ENCODE data around the gene SRRD.

SRRD gene

DNA sequence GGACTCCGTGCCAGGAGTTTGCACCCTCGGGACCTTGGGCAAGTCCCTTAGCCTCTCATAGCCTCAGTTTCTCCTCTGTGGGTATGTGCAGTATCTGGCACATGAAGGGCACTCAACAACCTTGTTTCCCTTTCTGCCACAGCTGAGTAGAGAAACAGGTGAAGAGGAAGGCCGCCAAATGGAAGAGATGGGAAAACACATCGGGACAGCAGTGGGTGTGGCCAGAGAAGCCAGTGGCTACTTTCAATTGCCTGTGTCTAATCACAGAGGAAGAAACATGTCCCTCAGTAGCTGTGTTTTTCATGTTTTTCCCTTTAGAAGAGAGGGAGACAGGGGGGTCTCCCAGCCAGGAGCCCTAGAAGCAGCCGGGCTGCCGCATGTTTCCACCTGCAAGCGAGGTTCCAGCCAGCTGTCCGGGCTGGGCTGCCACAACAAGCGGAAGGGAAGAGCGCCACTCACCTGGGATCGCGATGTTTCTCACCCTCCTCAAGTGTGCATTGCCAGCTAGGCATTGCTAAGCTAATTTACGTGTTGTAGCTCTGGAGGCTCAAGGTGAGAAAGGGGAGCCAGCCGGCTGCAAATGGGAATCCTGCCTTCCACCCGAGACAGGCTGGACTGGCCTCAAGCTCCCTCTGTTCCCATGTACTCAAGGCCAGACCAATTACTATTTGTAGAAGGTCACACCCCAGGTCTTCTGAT, 38.0 kb upstream of the SRRD start:
- TF ChIP-seq TAF1 (IDR thresholded peaks at IDR 0.05; ENCODE audit: borderline replicate concordance, low read depth, low read length) (no peak), POLR2AphosphoS5 (IDR thresholded peaks at IDR 0.05; ENCODE audit: low read depth, low read length) (no peak), POLR2A (IDR thresholded peaks at IDR 0.05; ENCODE audit: low read depth, low read length) (no peak)
- FAIRE-seq (no peak), DNase-seq (ENCODE audit: insufficient read length) (no peak)

DNA sequence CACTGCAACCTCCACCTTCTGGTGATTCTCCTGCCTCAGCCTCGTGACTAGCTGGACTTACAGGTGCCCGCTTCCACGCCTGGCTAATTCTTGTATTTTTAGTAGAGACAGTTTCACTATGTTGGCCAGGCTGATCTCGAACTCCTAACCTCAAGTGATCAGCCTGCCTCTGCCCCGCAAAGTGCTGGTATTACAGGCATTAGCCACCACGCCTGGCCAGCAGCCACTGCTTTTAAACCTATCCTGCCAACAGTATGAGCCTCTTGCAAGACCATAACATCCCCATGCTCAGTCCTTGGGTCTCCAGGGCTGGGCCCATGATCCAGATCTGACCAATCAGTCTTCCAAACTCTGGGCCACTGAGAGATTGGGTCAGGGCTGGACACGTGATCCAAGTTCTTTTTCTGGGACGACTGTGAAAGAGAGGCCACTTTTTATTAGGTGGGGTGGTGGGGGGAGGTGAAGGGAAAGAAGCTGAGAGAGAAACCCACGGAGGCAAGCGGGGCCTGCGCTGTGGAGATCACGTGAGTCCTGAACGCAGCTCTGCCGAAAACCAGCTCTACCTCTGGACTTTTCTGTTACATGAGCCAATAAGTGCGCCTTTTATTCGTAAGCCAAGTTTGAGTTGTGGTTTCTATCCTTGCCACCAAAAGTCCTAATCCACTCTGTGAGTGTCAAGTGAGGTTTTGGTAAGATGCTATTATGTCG, 36.7 kb upstream of the SRRD start:
- FAIRE-seq = no peak
- no peak for TF ChIP-seq POLR2A (IDR thresholded peaks at IDR 0.05; ENCODE audit: low read depth, low read length)
- no peak for TF ChIP-seq TAF1 (IDR thresholded peaks at IDR 0.05; ENCODE audit: borderline replicate concordance, low read depth, low read length)
- no peak for TF ChIP-seq POLR2AphosphoS5 (IDR thresholded peaks at IDR 0.05; ENCODE audit: low read depth, low read length)
- no peak for DNase-seq (ENCODE audit: insufficient read length)

DNA sequence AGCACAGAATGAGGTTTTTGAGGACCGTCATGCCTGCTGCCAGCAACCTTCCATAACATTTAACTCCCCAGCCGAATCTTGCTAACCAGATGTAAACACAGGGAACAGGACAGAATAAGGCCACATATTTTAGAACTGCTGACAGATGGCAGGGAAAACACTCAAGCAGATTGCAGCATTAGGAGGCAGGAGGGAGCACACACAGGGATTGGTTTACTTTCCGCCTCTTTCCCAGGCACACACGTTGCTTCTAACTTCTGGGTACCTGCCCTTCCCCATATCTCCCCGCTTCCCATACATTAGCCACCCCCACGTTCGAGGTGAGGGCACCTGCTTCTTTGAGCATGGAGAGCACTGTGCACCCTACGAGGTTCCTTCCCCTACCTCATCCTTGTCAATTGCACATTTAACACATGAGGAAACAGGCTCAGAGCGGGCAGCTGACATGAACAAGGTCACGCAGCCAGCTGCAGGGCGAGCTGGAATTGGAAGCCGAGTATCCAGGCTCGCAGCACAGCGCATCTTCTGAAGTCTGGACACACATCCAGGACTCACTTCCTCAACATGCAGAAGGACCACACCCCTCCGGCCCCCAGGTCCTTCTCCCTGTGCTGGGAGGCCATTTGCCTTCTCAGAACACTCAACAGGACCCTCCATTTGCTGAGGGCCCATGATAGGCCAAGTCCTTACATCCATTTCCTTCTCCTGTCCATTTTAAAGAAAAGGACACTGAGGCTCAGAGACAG, 35.9 kb upstream of the SRRD start:
- no peak for TF ChIP-seq TAF1 (IDR thresholded peaks at IDR 0.05; ENCODE audit: borderline replicate concordance, low read depth, low read length)
- TF ChIP-seq POLR2AphosphoS5 (IDR thresholded peaks at IDR 0.05; ENCODE audit: low read depth, low read length) = no peak
- no peak for TF ChIP-seq POLR2A (IDR thresholded peaks at IDR 0.05; ENCODE audit: low read depth, low read length)
- FAIRE-seq (no peak), DNase-seq (ENCODE audit: insufficient read length) (no peak)

DNA sequence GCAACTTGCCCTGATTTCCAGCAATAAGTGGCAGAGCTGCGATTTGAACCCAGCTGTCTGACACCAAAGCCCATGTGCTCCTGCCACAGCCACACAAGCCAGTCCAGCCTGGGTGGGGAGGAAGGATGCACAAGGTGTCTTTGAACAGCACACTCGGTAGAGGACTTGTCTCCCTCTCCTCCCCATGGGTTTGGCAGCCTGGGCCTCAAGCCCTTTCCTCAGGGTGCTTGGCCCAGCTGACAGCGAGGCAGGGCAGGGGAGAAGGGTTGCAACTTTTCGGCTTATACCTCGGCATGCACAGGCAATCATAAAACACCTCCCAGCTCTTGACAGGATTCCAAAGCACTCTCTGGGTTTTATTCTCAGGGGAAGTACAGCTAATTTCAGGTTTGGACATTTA, 35.3 kb upstream of the SRRD start:
- DNase-seq (ENCODE audit: insufficient read length) (no peak), FAIRE-seq (no peak)
- TF ChIP-seq POLR2AphosphoS5 (IDR thresholded peaks at IDR 0.05; ENCODE audit: low read depth, low read length) = no peak
- no peak for TF ChIP-seq TAF1 (IDR thresholded peaks at IDR 0.05; ENCODE audit: borderline replicate concordance, low read depth, low read length)
- no peak for TF ChIP-seq POLR2A (IDR thresholded peaks at IDR 0.05; ENCODE audit: low read depth, low read length)

DNA sequence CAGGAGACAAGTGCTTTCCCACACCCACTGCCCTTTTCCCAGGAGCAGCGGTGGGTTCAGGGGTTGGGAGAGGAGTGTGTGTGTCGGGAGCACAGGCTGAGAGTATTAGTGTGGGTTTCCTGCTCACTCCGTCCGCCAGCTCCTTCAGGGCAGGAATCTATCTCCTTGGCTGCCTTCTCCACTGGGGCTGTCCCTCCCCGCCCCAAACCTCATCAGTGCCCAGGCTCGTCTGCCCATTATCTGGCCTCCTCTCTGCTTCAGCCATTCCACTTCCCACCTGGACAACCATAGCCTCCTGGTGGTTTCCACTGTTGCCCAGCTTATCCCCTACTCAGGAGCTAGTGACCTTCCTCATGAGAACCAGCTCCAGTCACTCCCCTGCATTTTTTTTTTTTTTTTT, 34.7 kb upstream of the SRRD start:
- TF ChIP-seq TAF1 (IDR thresholded peaks at IDR 0.05; ENCODE audit: borderline replicate concordance, low read depth, low read length) (no peak), POLR2AphosphoS5 (IDR thresholded peaks at IDR 0.05; ENCODE audit: low read depth, low read length) (no peak), POLR2A (IDR thresholded peaks at IDR 0.05; ENCODE audit: low read depth, low read length) (no peak)
- FAIRE-seq (no peak), DNase-seq (ENCODE audit: insufficient read length) (no peak)

DNA sequence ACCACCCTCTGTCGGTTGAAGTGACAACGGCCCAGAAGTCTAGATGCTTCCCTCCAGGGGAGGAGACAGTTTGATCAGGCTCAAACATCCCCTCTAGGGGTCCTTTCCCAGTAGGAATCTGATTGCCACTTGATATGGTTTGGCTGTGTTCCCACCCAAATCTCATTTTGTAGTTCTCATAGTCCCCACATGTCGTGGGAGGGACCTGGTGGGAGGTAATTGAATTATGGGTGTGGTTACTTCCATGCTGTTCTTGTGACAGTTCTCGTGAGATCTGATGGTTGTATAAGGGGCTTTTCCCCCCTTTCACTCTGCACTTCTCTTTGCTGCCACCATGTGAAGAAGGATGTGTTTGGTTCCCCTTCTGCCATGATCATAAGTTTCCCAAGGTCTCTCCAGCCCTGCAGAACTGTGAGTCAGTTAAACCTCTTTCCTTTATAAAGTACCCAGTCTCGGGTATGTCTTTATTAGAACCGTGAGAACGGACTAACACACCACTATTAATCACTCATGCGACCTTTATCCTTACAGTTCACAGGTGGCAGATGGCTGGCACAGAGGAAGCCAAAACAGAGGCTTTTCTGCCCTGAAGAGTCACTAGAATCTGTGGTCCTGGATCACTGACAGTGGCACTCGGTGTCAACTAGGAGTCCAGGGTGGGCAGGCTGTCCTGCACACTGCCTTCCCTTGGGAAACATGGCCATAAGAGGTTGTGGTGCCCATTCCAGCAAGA, 33.1 kb upstream of the SRRD start:
- FAIRE-seq (no peak), DNase-seq (ENCODE audit: insufficient read length) (no peak)
- TF ChIP-seq POLR2A (IDR thresholded peaks at IDR 0.05; ENCODE audit: low read depth, low read length) = no peak
- no peak for TF ChIP-seq TAF1 (IDR thresholded peaks at IDR 0.05; ENCODE audit: borderline replicate concordance, low read depth, low read length)
- no peak for TF ChIP-seq POLR2AphosphoS5 (IDR thresholded peaks at IDR 0.05; ENCODE audit: low read depth, low read length)

DNA sequence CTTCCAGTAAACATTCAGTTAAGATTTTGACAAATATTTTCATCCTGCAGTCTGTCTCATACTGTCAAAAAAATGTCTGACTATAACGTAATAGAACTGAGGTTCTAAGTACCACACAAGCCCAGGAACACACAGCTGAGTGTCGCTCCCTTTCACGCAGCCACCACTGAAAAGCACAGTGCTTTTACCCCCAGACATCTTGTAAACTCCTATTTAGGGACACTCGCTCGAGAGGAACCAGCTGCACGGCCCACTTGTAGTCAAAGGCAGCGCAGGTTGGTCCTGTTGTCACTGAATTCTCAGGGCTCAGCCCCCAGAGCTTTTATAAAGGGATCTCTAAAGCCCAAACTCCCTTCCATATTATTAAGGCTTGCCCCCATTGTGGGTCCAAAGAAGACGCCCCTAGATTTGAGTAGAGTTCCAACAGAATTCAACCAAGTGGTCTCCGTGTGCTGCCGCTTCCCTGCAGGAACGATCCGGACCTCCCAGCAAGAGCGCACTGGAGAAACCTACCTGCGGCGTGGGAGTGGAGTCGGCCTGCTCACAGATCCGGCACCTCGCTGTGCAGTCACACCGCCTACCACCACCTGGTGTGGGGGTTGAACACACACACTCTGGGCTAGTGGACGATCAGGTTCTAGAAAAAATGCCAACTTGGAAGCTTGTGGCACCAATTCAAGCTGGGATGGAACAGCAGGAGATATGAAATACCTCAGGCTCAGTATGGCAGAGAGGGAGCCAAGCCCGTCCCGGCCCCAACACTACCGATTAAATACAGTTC, 31.3 kb upstream of the SRRD start:
- DNase-seq (ENCODE audit: insufficient read length) (no peak), FAIRE-seq (no peak)
- no peak for TF ChIP-seq POLR2AphosphoS5 (IDR thresholded peaks at IDR 0.05; ENCODE audit: low read depth, low read length)
- no peak for TF ChIP-seq POLR2A (IDR thresholded peaks at IDR 0.05; ENCODE audit: low read depth, low read length)
- no peak for TF ChIP-seq TAF1 (IDR thresholded peaks at IDR 0.05; ENCODE audit: borderline replicate concordance, low read depth, low read length)

DNA sequence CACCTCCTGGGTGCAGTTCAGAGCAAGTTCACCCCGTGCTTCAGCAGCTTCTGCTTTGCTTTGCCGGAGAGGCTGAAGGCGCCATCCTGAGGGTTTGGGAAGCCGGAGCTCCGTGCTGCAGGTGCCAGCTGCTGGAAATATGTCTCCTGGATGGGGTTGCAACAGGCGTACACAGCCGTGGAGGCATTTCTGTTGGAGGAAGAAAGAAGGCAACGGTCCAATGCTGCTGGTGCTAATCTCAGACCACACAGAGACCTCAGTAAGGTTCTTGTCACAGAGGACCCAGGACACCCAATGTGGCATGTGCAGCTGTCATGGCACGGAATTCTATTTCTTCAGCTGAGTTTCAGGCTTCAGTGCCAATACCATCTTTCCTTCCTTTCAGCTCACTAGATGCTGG, 30.5 kb upstream of the SRRD start:
- DNase-seq (ENCODE audit: insufficient read length) (no peak), FAIRE-seq (no peak)
- no peak for TF ChIP-seq POLR2A (IDR thresholded peaks at IDR 0.05; ENCODE audit: low read depth, low read length)
- no peak for TF ChIP-seq TAF1 (IDR thresholded peaks at IDR 0.05; ENCODE audit: borderline replicate concordance, low read depth, low read length)
- TF ChIP-seq POLR2AphosphoS5 (IDR thresholded peaks at IDR 0.05; ENCODE audit: low read depth, low read length) = no peak

DNA sequence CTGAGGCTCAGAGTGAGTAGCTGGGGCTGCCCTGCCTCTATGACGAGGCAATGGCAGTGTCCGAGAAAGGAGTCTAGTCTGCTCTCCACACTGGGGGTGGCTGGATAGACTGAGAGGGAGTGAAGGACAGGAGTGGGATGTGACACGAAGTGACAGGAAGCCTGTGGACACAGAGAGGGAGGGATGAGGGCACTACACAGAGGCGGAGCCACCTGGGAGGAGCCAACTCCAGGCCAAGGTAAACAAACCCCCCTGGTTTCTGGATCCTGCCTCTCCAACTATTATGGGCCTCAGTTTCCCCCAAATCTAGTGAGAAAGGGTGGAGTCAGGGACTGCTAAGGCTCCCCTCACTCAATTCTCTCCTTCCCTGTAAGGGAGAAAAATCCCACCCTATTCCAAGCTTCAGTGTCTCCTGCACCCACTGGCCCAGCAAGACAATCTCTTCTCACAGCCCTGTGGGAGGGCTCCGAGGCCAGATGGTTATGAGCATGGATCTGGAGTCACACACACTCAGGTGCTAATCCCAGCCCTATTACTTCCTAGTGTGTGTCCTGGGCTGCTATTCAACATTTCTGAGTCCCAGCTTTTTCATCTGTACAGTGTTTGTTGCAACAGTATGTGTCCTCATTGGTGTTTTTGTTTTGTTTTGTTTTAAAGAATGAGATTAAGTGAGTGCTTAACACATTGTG, 29.7 kb upstream of the SRRD start:
- DNase-seq (ENCODE audit: insufficient read length) (no peak), FAIRE-seq (no peak)
- TF ChIP-seq POLR2A (IDR thresholded peaks at IDR 0.05; ENCODE audit: low read depth, low read length) (no peak), TAF1 (IDR thresholded peaks at IDR 0.05; ENCODE audit: borderline replicate concordance, low read depth, low read length) (no peak), POLR2AphosphoS5 (IDR thresholded peaks at IDR 0.05; ENCODE audit: low read depth, low read length) (no peak)

DNA sequence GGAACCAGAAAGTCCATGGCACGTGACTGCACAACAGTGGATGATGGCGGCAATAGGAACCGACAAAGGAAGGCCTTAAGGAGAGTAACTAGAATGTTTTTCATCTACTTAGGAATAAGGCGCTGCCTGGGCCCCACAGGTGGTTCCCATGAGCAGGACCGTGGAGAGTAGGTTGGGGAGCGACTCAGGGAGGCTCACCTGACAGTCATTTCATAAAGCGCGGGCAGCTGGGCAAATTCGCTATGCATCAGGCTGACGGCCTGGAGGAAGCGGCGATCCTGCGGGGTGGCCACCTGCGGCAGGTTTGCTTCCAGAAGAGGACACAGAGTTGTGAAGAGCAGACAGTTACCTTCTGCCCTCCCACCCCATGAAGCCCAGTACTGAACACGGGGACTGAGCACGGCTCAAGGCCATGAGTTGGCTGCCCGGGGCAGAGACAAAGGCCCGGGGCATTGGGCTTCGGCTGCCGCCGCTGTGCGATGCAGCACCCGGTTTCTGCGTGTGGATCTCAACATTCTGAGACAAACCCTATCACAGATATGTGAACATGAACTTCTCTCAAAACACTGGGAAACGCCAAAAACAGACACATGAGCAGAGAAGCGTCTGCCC, 25.9 kb upstream of the SRRD start:
- DNase-seq (ENCODE audit: insufficient read length) (no peak), FAIRE-seq (no peak)
- TF ChIP-seq TAF1 (IDR thresholded peaks at IDR 0.05; ENCODE audit: borderline replicate concordance, low read depth, low read length) (no peak), POLR2A (IDR thresholded peaks at IDR 0.05; ENCODE audit: low read depth, low read length) (no peak)
